H1 (cell line): ENCODE data around the gene PITRM1. TPM values are rescaled to one million over a fixed set of nuclear protein-coding genes. Genes with fewer than 3 reads are reported as not detected.

Source experiments
- CTCF ChIA-PET: fragments of 300-600 bp; sonication (Branson Sonifier 250); formaldehyde crosslinking; loops from one replicate; lab custom pipeline; 2021; ENCODE audit not compliant: partially characterized antibody; lab: Charles Lee
- POLR2A ChIA-PET: fragments of 300-600 bp; sonication (Branson Sonifier 250); formaldehyde crosslinking; loops from one replicate; lab custom pipeline; 2021; ENCODE audit warnings: inconsistent platforms; ENCODE audit not compliant: partially characterized antibody; lab: Charles Lee
- DNase-seq, 2 experiments: peaks; one replicate each; pipeline versions ENCODE4 v3.0.0 to v3.0.0-alpha.2; 2010 to 2022; ENCODE audit warnings: low spot score in 2 of 2, low read depth in 1 of 2, mixed read lengths in 1 of 2
- FAIRE-seq: peaks from 2 replicates; lab custom pipeline; 2011; peaks lifted over from hg19 to GRCh38; lab: Jason Lieb, UNC
- H2AFZ ChIP-seq: 2 replicates; pipeline ENCODE4 v1.8.1; 2012; ENCODE audit warnings: low read length, inconsistent platforms
- H2AK5ac ChIP-seq: 2 replicates; pipeline ENCODE4 v1.6.1; 2013; ENCODE audit warnings: low read depth, low read length
- H2BK120ac ChIP-seq: replicated peaks from 2 replicates; pipeline ENCODE3; 2013; ENCODE audit warnings: low read depth, low read length, inconsistent platforms
- H2BK12ac ChIP-seq: 2 replicates; pipeline ENCODE4 v1.6.1; 2013; ENCODE audit warnings: low read depth, low read length
- H2BK15ac ChIP-seq: 2 replicates; pipeline ENCODE4 v1.6.1; 2013; ENCODE audit warnings: low read length
- H2BK20ac ChIP-seq: 2 replicates; pipeline ENCODE4 v1.6.1; 2013; ENCODE audit warnings: low read length
- H2BK5ac ChIP-seq: 2 replicates; pipeline ENCODE4 v1.6.1; 2013; ENCODE audit warnings: low read depth, low read length
- H3K14ac ChIP-seq: 2 replicates; pipeline ENCODE4 v1.6.1; 2013; ENCODE audit warnings: inconsistent platforms; ENCODE audit not compliant: insufficient read length
- H3K18ac ChIP-seq: 2 replicates; pipeline ENCODE4 v1.6.1; 2013; ENCODE audit warnings: low read length; ENCODE audit errors: extremely low read depth
- H3K23ac ChIP-seq: 2 replicates; pipeline ENCODE4 v1.6.1; 2013; ENCODE audit warnings: inconsistent platforms; ENCODE audit not compliant: insufficient read length
- H3K23me2 ChIP-seq: 2 replicates; pipeline ENCODE4 v1.6.1; 2013; ENCODE audit warnings: low read depth, low read length
- H3K27ac ChIP-seq: 2 replicates; pipeline ENCODE4 v1.6.1; 2011; ENCODE audit warnings: low read depth, low read length, inconsistent platforms
- H3K27me3 ChIP-seq, 4 experiments: replicated peaks in 1 of 4; 1 replicate in 1 of 4; 2 replicates in 3 of 4; pipeline versions ENCODE4 v1.6.1 to v1.8.1; 2011 to 2013; ENCODE audit warnings: low read length in 3 of 4, mild to moderate bottlenecking in 3 of 4, inconsistent platforms in 2 of 4, mixed read lengths in 2 of 4, moderate library complexity in 1 of 4; ENCODE audit not compliant: control insufficient read depth in 3 of 4, insufficient read depth in 3 of 4; ENCODE audit errors: extremely low read depth in 1 of 4
- H3K36me3 ChIP-seq, 4 experiments: 2 replicates each; pipeline versions ENCODE4 v1.6.1 to v1.8.1; 2011 to 2013; ENCODE audit warnings: mild to moderate bottlenecking in 4 of 4, low read length in 3 of 4, moderate library complexity in 2 of 4, control low read depth in 1 of 4, inconsistent platforms in 1 of 4; ENCODE audit not compliant: insufficient read depth in 4 of 4, control insufficient read depth in 2 of 4
- H3K4ac ChIP-seq: replicated peaks from 2 replicates; pipeline ENCODE3; 2013; ENCODE audit warnings: low read length, low read depth, mixed read lengths, inconsistent platforms; ENCODE audit not compliant: insufficient read length
- H3K4me1 ChIP-seq, 4 experiments: replicated peaks in 1 of 4; 1 replicate in 1 of 4; 2 replicates in 3 of 4; pipeline versions ENCODE4 v1.6.1 to v1.8.1; 2011 to 2013; ENCODE audit warnings: low read length in 3 of 4, inconsistent platforms in 2 of 4, mixed read lengths in 1 of 4; ENCODE audit not compliant: insufficient read depth in 4 of 4, control insufficient read depth in 3 of 4
- H3K4me2 ChIP-seq, 2 experiments: 2 replicates each; pipeline versions ENCODE4 v1.6.1 to v1.8.1; 2011 to 2013; ENCODE audit warnings: low read depth in 2 of 2, low read length in 2 of 2, control low read depth in 1 of 2, inconsistent platforms in 1 of 2, mild to moderate bottlenecking in 1 of 2; ENCODE audit not compliant: insufficient read depth in 1 of 2
- H3K4me3 ChIP-seq, 4 experiments: fragments of 200-600, 300-600 bp in 1 of 4; sonication (generic), shearing (Covaris generic), sonication (Bioruptor Twin) in 1 of 4; 2 replicates each; pipeline versions ENCODE4 v1.5.1 to v1.8.1; 2011 to 2016; ENCODE audit warnings: low read length in 4 of 4, low read depth in 3 of 4, control low read depth in 2 of 4, inconsistent platforms in 2 of 4, mild to moderate bottlenecking in 2 of 4, mixed read lengths in 1 of 4, moderate library complexity in 1 of 4; ENCODE audit not compliant: insufficient read depth in 2 of 4; ENCODE audit errors: extremely low read depth in 1 of 4
- H3K56ac ChIP-seq: replicated peaks from 2 replicates; pipeline ENCODE3; 2013; ENCODE audit warnings: low read depth, mild to moderate bottlenecking, mixed read lengths, low read length, inconsistent platforms; ENCODE audit not compliant: insufficient read length
- H3K79me1 ChIP-seq: 2 replicates; pipeline ENCODE4 v1.6.1; 2013; ENCODE audit warnings: low read depth, low read length, control low read depth
- H3K79me2 ChIP-seq, 2 experiments: 2 replicates each; pipeline versions ENCODE4 v1.6.1 to v1.8.1; 2012 to 2013; ENCODE audit warnings: low read length in 2 of 2, mild to moderate bottlenecking in 2 of 2, inconsistent platforms in 1 of 2; ENCODE audit not compliant: insufficient read depth in 2 of 2, control insufficient read depth in 1 of 2
- H3K9ac ChIP-seq, 4 experiments: replicated peaks in 1 of 4; 1 replicate in 1 of 4; 2 replicates in 3 of 4; pipeline versions ENCODE4 v1.6.1 to v1.8.1; 2011 to 2013; ENCODE audit warnings: low read depth in 3 of 4, low read length in 3 of 4, control low read depth in 2 of 4, mild to moderate bottlenecking in 2 of 4, moderate library complexity in 2 of 4, inconsistent platforms in 1 of 4; ENCODE audit errors: extremely low read depth in 1 of 4
- H3K9me3 ChIP-seq, 2 experiments: 2 replicates each; pipeline versions ENCODE4 v1.6.1 to v1.8.1; 2012 to 2013; ENCODE audit warnings: mild to moderate bottlenecking in 2 of 2, moderate library complexity in 2 of 2, control low read depth in 1 of 2, inconsistent platforms in 1 of 2, low read depth in 1 of 2, low read length in 1 of 2, mixed read lengths in 1 of 2; ENCODE audit not compliant: insufficient read depth in 2 of 2
- H4K20me1 ChIP-seq, 2 experiments: replicated peaks in 1 of 2; 2 replicates each; pipeline versions ENCODE3 to v1.8.1; 2011 to 2013; ENCODE audit warnings: inconsistent platforms in 2 of 2, low read length in 2 of 2, mild to moderate bottlenecking in 1 of 2; ENCODE audit not compliant: insufficient read depth in 2 of 2, control insufficient read depth in 1 of 2
- H4K5ac ChIP-seq: 2 replicates; pipeline ENCODE4 v1.6.1; 2013; ENCODE audit warnings: low read length, low read depth, mixed read lengths, inconsistent platforms; ENCODE audit not compliant: insufficient read length
- H4K8ac ChIP-seq: 2 replicates; pipeline ENCODE4 v1.8.0; 2013; ENCODE audit warnings: mild to moderate bottlenecking, moderate library complexity, low read length, inconsistent platforms; ENCODE audit not compliant: insufficient read depth; ENCODE audit errors: extremely low read depth
- H4K91ac ChIP-seq: replicated peaks from 2 replicates; pipeline ENCODE3; 2013; ENCODE audit warnings: low read length, mixed read lengths, inconsistent platforms; ENCODE audit not compliant: insufficient read length
- CBX8 ChIP-seq: fragments of 300-800, 300-1000 bp; sonication (generic); IDR thresholded peaks from 2 replicates; pipeline ENCODE4 v1.7.1; 2016; ENCODE audit warnings: low read depth, low read length, borderline replicate concordance
- EZH2 ChIP-seq: fragments of 200-600 bp; sonication (generic); IDR thresholded peaks from 2 replicates; pipeline ENCODE4 v1.7.1; 2012; ENCODE audit warnings: low read depth, mild to moderate bottlenecking, moderate library complexity, low read length, inconsistent platforms; ENCODE audit not compliant: severe bottlenecking
- GTF2F1 ChIP-seq: IDR thresholded peaks from 2 replicates; pipeline ENCODE4 v1.6.1; 2012; ENCODE audit warnings: low read depth, low read length, improper control_type of control experiment, borderline replicate concordance
- JUN ChIP-seq: IDR thresholded peaks from 2 replicates; pipeline ENCODE4 v1.6.1; 2011; ENCODE audit warnings: low read depth, mild to moderate bottlenecking, improper control_type of control experiment, low read length
- POLR2AphosphoS5 ChIP-seq: IDR thresholded peaks from 2 replicates; pipeline ENCODE4 v1.6.1; 2011; ENCODE audit warnings: low read depth, low read length
- RFX5 ChIP-seq: IDR thresholded peaks from 2 replicates; pipeline ENCODE4 v1.6.1; 2011; ENCODE audit warnings: low read depth, low read length, improper control_type of control experiment, borderline replicate concordance
- SAP30 ChIP-seq: fragments of 300-600 bp; sonication (generic); IDR thresholded peaks from 2 replicates; pipeline ENCODE4 v1.7.1; 2012; ENCODE audit warnings: low read length, moderate library complexity, mild to moderate bottlenecking, inconsistent platforms; ENCODE audit not compliant: insufficient read depth, insufficient replicate concordance
- TAF1 ChIP-seq: IDR thresholded peaks from 2 replicates; pipeline ENCODE4 v1.6.1; 2011; ENCODE audit warnings: mild to moderate bottlenecking, low read depth, low read length
- WGBS, 2 experiments: shearing (Covaris generic) in 1 of 2; methylation state at CpG; one replicate each; pipeline versions ENCODE4 v1.1.6 to v1.1.7; 2013 to 2015; ENCODE audit warnings: low lambda C conversion rate in 2 of 2, mixed read lengths in 2 of 2, inconsistent platforms in 1 of 2, low coverage in 1 of 2, missing lambda C conversion rate in 1 of 2; ENCODE audit not compliant: insufficient replicate concordance in 2 of 2, insufficient coverage in 1 of 2, insufficient read length in 1 of 2; ENCODE audit errors: extremely low coverage in 1 of 2, missing lambda C conversion rate in 1 of 2; 5-methylcytosine and 5-hydroxymethylcytosine counted together
- polyA plus RNA-seq, 7 experiments: library from polyadenylated mRNA; depleted of rRNA in 3 of 7; stranded (reverse) in 5 of 7; unstranded in 2 of 7; fragments of >200 nt in 5 of 7; fragments of 200-250 nt in 2 of 7; gene quantifications; 1 replicate in 5 of 7; 2 replicates in 1 of 7; 4 replicates in 1 of 7; pipeline versions ENCODE4 v1.2.1 to v1.2.3, GENCODE V29; 2011 to 2013; ENCODE audit warnings: missing spikeins in 2 of 7, mixed read lengths in 2 of 7
- total RNA-seq: library from RNA; stranded (reverse); fragmentation: NEBNext Ultra II Directional; extraction: Animal tissue kit (Norgen Biotek cat#: 25700); gene quantifications from 2 replicates; pipeline ENCODE4 v1.2.1, GENCODE V29; 2021
- TF ChIP-seq, protein P1 (sequence below): IDR thresholded peaks from 2 replicates; pipeline ENCODE4 v1.6.1; 2012; ENCODE audit warnings: inconsistent platforms
- TF ChIP-seq, protein P2 (sequence below): IDR thresholded peaks from 2 replicates; pipeline ENCODE4 v1.6.1; 2011; ENCODE audit warnings: low read depth, mild to moderate bottlenecking, low read length; ENCODE audit not compliant: insufficient read depth

PITRM1 gene
- total and polyA plus RNA-seq, 2 of the 8 experiments (the other 6 are each of a cell fraction or from before 2014, with no cell fraction given): 18.6 to 31.5 TPM

DNA sequence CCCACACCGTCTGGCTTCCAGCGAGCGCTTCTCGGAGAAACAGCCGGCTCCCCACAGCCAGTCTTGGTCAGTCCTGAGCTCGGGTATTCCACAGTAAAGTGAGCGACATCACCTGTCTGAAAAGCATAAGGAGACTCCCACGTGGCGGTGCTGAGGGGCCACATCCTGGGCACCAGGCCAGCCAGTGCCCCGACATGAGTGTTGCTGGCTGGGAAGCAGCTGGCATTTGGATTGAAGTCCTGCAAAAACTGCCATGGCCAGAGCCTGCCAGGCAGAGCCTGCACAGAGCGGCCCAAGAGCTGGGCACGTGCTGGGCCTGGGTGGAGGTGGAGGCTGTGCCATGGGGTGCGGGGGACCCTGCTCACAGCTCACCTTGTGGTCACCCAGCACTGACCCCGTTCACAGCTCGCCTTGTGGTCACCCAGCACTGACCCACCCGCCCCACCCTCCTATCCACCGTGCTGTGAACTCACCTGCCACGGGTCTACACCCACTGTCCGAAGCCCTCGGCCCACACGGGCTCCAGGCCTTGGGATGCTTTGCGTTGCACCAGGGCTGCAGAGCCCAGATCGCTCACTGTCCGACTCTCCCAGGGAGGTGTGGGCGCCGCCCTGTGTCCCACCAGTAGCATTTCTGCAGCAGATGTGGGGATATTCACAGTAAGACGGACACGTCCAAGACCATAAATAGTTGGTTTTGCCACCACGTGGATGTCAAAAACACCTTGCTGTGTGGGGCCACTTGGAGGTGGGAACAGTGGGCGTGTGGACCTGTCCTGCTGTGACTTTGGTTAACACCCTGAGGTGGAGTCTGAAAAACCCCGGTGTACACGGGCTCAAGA, 48.8 kb downstream of the PITRM1 start:
- POLR2A ChIA-PET: interaction anchor here (1.0 to 1.7 kb wide), 3 partner anchors 9 to 21 kb away, joined by 3 to 5 read pairs (median 3); no protein-coding TSS in a partner anchor
- peaks cover 7 to 11% of the 10 kb centered on the region in 2 experiments for H4K20me1 ChIP-seq
- H3K4me3 ChIP-seq: no peak overlapping the region
- H3K4me1 ChIP-seq: no peaks in the 10 kb centered on the region
- no peak overlapping the region for H3K56ac ChIP-seq
- no peak overlapping the region for H2BK5ac ChIP-seq
- DNase-seq: no peak
- no peak overlapping the region for H2BK15ac ChIP-seq
- H2BK20ac ChIP-seq: no peak overlapping the region
- 84% methylated on average over 31 of the region's 32 CpGs; no CpG with 5 or more reads in 1 of the 2 experiments for WGBS, 2 experiments
- H2BK12ac ChIP-seq: no peak overlapping the region
- no peak overlapping the region for H3K18ac ChIP-seq
- H3K9ac ChIP-seq: no peak overlapping the region
- H3K79me2 ChIP-seq: no peaks in the 10 kb centered on the region
- H4K91ac ChIP-seq: no peak overlapping the region
- CTCF ChIA-PET: interaction anchor here (1.5 kb wide), 1 partner anchor 10 kb away, joined by 4 read pairs; no protein-coding TSS in a partner anchor
- H2AK5ac ChIP-seq: no peak overlapping the region
- no peak overlapping the region for H3K4me2 ChIP-seq
- no peaks in the 10 kb centered on the region for H3K27me3 ChIP-seq
- no peak overlapping the region for H4K5ac ChIP-seq
- no peak overlapping the region for H2BK120ac ChIP-seq
- H4K8ac ChIP-seq: no peak overlapping the region
- H3K9me3 ChIP-seq: no peaks in the 10 kb centered on the region; a peak in 1 of 4 replicates
- H2AFZ ChIP-seq: no peak overlapping the region
- no peaks in the 10 kb centered on the region; the same call in 1 of the 2 replicates for H3K79me1 ChIP-seq
- H3K27ac ChIP-seq: no peak overlapping the region
- peaks cover 5 to 63% (median 37%) of the 10 kb centered on the region in 4 experiments for H3K36me3 ChIP-seq
- no peak for FAIRE-seq
- H3K23me2 ChIP-seq: no peaks in the 10 kb centered on the region
- H3K4ac ChIP-seq: no peak overlapping the region
- H3K14ac ChIP-seq: no peak overlapping the region
- H3K23ac ChIP-seq: no peak overlapping the region
- TF ChIP-seq POLR2AphosphoS5 (no peak), SAP30 (no peak), EZH2 (no peak), JUN (no peak), RFX5 (no peak), CBX8 (no peak), GTF2F1 (no peak), TAF1 (no peak)
- TF ChIP-seq, protein P1, sequence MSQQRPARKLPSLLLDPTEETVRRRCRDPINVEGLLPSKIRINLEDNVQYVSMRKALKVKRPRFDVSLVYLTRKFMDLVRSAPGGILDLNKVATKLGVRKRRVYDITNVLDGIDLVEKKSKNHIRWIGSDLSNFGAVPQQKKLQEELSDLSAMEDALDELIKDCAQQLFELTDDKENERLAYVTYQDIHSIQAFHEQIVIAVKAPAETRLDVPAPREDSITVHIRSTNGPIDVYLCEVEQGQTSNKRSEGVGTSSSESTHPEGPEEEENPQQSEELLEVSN: no peak
- TF ChIP-seq, protein P2, sequence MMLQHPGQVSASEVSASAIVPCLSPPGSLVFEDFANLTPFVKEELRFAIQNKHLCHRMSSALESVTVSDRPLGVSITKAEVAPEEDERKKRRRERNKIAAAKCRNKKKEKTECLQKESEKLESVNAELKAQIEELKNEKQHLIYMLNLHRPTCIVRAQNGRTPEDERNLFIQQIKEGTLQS: no peak
